Uterus (tissue), 2 donors: ENCODE data around the gene GNPNAT1.

Source experiments
- CTCF ChIP-seq, 4 experiments: fragments of 200-600 bp in 2 of 4; fragments of 450-650 bp in 2 of 4; sonication (generic) in 2 of 4; IDR thresholded peaks; one replicate each; pipeline ENCODE4 v1.5.1; 2016 to 2019; ENCODE audit warnings: antibody characterized with exemption in 4 of 4, mild to moderate bottlenecking in 2 of 4, moderate library complexity in 1 of 4
- POLR2A ChIP-seq, 2 donors: fragments of 450-650 bp; IDR thresholded peaks; one replicate each; pipeline ENCODE4 v1.6.1; 2016; ENCODE audit warnings: antibody characterized with exemption in 2 of 2, mild to moderate bottlenecking in 1 of 2, moderate library complexity in 1 of 2

- TF ChIP-seq CTCF (IDR thresholded peaks at IDR 0.05) (no peak), POLR2A (IDR thresholded peaks at IDR 0.05) (no peak)
These were observed 43.9 kb upstream of the GNPNAT1 start for GRCh38 chr14:52835122-52835903.
